Body of pancreas (tissue), 4 donors: ENCODE results near the gene CDK17.

Experiments used
- CTCF ChIP-seq, 7 experiments: fragments of 450-650 bp in 4 of 7; fragments of 200-600 bp in 3 of 7; sonication (generic) in 3 of 7; IDR thresholded peaks; one replicate each; pipeline ENCODE4 v1.5.1; 2016 to 2019; ENCODE audit warnings: antibody characterized with exemption in 7 of 7
- POLR2A ChIP-seq, 3 donors: fragments of 450-650 bp; IDR thresholded peaks; one replicate each; pipeline ENCODE4 v1.6.1; 2016; ENCODE audit warnings: antibody characterized with exemption in 3 of 3, mild to moderate bottlenecking in 2 of 3

DNA sequence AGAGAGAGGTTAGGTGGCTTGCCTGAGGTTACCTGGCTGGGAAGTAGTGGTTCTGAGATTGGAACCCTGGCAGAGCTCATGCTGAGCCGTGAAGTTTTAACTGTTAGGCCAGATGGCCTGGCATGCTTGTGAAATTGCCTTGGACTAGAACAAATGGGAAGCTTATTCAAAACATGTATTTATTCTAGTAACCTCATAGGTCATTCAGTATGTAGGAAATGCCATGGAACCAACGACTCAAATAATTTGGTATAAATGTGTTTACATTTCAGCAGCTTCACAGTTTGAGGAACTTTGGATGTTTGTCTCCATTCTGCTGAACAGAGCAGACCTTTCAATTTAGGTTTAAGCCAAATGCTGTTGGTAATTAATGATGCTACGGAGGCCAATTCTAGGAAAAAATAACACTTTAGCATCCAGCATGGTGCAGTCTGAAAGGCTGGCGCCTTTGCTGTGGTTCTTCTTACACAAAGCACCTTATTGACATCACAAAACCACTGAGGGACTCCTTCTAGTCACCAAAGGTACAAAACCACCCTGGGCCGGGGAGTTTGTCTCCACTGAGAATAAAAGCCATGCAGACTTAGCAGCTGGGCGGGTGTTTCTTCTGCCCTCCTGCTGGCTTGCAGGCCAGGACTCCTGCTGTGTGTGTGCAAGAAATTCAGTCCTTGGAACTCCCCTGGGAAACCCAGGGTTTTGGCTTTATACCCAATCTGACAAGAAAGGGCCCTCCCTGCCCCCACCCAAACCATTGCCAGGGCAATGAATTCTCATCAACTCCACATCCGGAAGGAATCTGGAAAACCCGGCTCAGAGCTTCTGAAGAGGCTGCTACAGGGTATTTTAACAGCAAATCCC, 141.9 kb downstream of the CDK17 start:
- TF ChIP-seq CTCF (IDR thresholded peaks at IDR 0.05), result no peak
- no peak for TF ChIP-seq POLR2A (IDR thresholded peaks at IDR 0.05)
